H1 (cell line): ENCODE measurements around the gene CIB2.

Source experiments
- ATF2 ChIP-seq: IDR thresholded peaks from 2 replicates; pipeline ENCODE4 v1.6.1; 2012; ENCODE audit warnings: low read length, inconsistent platforms
- CTCF ChIP-seq, 3 experiments: IDR thresholded peaks; 1 replicate in 2 of 3; 2 replicates in 1 of 3; pipeline versions ENCODE4 v1.5.1 to v1.6.1; 2011; ENCODE audit warnings: low read length in 3 of 3, mild to moderate bottlenecking in 3 of 3, inconsistent platforms in 2 of 3, low read depth in 1 of 3, moderate library complexity in 1 of 3; ENCODE audit not compliant: insufficient read depth in 1 of 3; ENCODE audit errors: control extremely low read depth in 1 of 3
- E2F6 ChIP-seq: IDR thresholded peaks from 2 replicates; pipeline ENCODE4 v1.6.1; 2012; ENCODE audit warnings: inconsistent platforms
- MAX ChIP-seq: IDR thresholded peaks from 2 replicates; pipeline ENCODE4 v1.6.1; 2012; ENCODE audit warnings: inconsistent platforms
- POLR2A ChIP-seq, 2 experiments: IDR thresholded peaks; 1 replicate in 1 of 2; 2 replicates in 1 of 2; pipeline ENCODE4 v1.6.1; 2011; ENCODE audit warnings: low read depth in 2 of 2, low read length in 2 of 2, mild to moderate bottlenecking in 2 of 2; ENCODE audit errors: control extremely low read depth in 1 of 2
- SIN3A ChIP-seq, 2 experiments: IDR thresholded peaks in 1 of 2; conservative IDR thresholded peaks in 1 of 2; 2 replicates each; pipeline ENCODE4 v1.6.1; 2011 to 2012; ENCODE audit warnings: low read length in 2 of 2, improper control_type of control experiment in 1 of 2, low read depth in 1 of 2, mild to moderate bottlenecking in 1 of 2
- ZNF274 ChIP-seq: IDR thresholded peaks from 2 replicates; pipeline ENCODE4 v1.7.0; 2012; ENCODE audit warnings: low read length, borderline replicate concordance; ENCODE audit errors: extremely low read depth

- TF ChIP-seq CTCF (IDR thresholded peaks at IDR 0.05; ENCODE audit: control extremely low read depth in 1 of 3, insufficient read depth in 1 of 3, low read depth in 1 of 3, low read length in 3 of 3) (no peak), ZNF274 (no peak), ATF2 (no peak), SIN3A (conservative IDR thresholded peaks at IDR 0.05 in 1 of 2, IDR thresholded peaks at IDR 0.05 in 1 of 2; ENCODE audit: low read depth in 1 of 2, low read length in 2 of 2) (no peak), POLR2A (IDR thresholded peaks at IDR 0.05; ENCODE audit: control extremely low read depth in 1 of 2, low read depth in 2 of 2, low read length in 2 of 2) (no peak), MAX (no peak), E2F6 (no peak)
These were observed 30.4 kb downstream of the CIB2 start for GRCh38 chr15:78100886-78101285.
